H54 (cell line): ENCODE data around the gene PRR23C.
"Not testable (repeated sequence)": the region's sequence is repeated elsewhere in the genome, so short reads cannot be mapped to it uniquely, and the experiment has no call there.

ENCODE experiments used
- DNase-seq: peaks from one replicate; pipeline ENCODE4 v3.0.0; 2011; ENCODE audit warnings: low spot score, mixed read lengths; ENCODE audit not compliant: insufficient read length
- FAIRE-seq: peaks from 3 replicates; lab custom pipeline; 2011; peaks lifted over from hg19 to GRCh38; lab: Jason Lieb, UNC
- POLR2A ChIP-seq: IDR thresholded peaks from 2 replicates; pipeline ENCODE4 v1.6.1; 2011; ENCODE audit warnings: low read depth, mild to moderate bottlenecking, low read length

The PRR23C gene

DNA sequence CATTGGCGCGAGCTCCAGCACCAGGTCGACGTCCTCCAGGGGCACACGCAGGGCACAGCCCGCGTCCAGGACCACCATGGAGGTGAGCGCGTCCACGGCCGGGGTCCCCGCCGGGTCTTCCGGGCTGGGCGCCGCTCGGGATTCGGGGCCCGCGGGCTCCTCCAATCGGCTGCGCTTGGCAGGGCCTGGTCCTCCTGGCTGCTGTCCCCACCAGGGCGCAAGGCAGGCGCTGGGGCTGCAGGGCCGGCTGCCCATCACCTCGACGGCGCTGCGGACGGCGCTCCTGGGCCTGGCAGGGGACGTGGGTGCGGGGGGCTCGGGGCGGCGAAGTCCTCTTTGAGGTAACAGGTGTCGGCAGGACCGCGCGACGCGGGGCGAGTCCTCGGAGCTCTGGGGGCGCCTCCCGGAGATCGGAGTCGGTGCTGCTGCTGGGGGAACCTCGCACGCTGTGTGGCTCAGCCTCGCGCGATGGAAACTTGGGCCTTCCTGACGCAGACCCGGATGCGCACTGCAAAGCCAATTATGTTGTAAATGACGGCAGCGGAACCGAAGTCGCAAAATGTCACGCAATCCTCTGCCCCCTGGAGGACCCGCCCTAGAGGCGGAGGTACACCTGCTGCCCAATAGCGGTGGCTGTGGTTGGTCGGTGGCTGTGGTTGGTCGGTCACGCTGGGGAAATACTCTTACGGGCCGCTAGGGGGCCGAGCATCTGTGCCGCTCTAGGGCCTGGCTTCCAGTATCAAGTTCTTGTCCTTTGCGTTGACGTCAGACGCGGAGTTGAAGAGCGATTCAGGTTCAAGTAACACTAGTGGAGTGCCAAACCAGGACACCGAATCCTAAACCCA is at the start of gene PRR23C:
TSS of gene PRR23C (minus strand) at position 527 of the 845 bp plus-strand sequence. CDS start at position 255, 272 bp downstream.
- FAIRE-seq (no peak), DNase-seq (no peak)
- no peak for TF ChIP-seq POLR2A

DNA sequence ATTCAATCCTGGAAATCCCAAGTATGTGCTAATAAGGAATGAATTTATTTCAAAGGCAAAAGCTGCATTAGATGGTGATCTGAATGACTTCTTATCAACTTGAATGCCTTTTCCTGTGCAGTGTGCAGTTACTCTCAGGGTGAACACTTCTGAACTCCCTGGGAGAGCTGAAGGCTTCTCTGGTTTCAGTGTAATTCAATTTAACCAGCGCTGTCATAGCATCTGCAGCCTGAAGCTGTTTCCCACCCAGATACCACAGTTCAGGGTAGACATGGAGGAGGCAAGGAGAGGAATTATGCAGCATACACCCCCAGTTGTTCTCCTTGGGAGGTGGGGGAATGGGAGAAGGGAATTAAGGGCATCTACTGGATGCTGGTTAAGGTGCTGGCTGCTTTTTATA is 49.1 kb upstream of the PRR23C start:
- DNase-seq (no peak), FAIRE-seq (no peak)
- no peak for TF ChIP-seq POLR2A

DNA sequence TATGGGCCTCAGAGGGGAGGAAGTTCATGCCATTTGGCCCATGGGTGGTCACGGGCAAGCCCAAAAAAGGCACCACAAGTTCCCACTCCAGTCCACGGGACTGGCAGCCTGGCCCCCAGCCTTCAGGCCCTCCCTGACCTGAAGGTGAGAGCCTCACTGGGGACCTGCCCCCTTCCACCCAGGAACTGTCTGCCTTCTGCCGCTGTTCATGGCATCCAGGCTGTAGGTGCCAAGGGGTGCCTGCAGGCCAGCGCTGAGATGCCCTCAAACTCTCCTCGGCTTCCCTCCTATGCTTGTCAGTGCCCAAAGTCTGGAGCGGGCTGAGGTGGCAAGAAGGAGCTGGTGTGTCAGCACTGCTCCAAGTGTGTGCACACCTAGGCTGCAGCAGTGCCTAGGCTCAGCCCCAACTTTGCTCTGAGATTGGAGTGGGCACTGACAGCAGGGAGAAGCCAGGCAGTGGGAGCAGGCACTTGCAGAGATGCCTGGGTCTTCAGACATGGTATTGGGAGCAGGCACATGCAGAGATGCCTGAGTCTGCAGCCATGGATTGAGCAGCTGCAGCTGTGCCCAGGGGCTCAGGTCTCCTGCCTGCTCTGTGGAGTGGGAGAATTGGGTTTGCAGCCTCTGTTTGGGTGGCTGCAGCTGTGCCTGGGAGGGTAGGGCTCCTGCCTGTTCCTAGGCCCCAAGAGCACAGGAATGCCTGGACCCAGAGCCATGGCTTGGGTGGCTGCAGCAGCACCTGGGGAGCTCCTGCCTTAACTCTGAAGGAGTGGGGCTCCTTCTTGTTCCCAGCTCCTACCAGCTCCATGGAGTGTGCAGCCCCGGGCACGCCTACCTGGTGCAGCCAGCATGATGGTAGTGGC is 44.0 kb upstream of the PRR23C start:
- DNase-seq (no peak), FAIRE-seq (no peak)
- no peak for TF ChIP-seq POLR2A

DNA sequence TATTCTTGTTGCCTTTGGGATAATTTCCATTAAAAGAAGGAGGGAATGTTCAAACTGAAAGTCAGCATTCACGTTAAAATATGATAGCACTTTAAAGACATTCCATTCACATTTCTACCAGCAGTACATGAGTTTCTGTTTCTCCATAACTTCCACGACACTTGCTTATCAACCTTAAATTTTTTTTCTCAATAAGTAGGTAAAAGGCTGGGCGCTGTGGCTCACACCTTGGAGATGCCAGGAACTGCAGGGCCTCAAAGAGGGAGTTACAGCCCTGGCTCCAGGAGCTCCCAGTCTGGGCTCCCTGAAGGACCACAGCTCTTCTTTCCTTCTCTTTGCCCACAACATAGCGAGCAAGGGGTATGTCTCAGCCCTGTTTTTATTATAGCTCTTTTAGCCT is 42.9 kb upstream of the PRR23C start:
- no peak for FAIRE-seq
- DNase-seq = no peak
- TF ChIP-seq POLR2A = no peak

DNA sequence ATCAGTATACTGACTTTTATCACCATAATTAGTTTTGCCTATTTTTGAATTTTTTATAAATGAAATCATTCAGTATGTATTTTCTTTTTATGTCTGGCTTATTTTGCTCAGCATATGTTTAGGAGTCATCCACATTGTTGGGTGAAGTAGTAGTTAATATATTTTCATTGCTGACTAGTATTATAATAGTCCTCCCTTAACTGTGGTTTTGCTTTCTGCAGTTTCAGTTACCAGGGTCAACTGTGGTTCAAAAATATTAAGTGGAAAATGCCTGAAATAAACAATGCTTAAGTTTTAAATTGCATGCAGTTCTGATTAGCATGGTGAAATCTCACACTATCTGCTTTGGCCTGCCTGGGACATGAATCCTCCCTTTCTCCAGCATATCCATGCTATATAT is 39.5 kb upstream of the PRR23C start:
- DNase-seq = no peak
- no peak for TF ChIP-seq POLR2A
- no peak for FAIRE-seq

GRCh38 chr3:139074565-139075115 is 29.9 kb upstream of the PRR23C start:
- no peak for FAIRE-seq
- no peak for DNase-seq
- TF ChIP-seq POLR2A = no peak

DNA sequence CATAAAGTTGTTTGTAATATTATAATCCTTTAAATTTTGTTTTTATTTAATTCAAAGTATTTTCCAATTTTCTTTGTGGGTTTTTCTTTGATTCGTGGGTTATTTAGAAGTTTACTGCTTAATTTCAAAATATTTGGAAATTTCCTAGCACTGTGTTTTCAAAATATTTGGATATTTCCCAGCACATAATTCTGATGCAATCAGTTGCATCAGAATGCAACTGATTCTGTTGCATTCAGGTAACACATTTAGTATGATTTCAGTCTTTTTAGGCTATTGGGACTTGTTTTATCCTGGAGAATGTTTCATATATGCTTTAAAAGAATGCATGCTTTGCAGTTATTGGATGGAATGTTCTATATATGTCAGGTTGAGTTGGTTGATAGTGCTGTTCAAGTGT is 18.2 kb upstream of the PRR23C start:
- no peak for TF ChIP-seq POLR2A
- FAIRE-seq = no peak
- no peak for DNase-seq

DNA sequence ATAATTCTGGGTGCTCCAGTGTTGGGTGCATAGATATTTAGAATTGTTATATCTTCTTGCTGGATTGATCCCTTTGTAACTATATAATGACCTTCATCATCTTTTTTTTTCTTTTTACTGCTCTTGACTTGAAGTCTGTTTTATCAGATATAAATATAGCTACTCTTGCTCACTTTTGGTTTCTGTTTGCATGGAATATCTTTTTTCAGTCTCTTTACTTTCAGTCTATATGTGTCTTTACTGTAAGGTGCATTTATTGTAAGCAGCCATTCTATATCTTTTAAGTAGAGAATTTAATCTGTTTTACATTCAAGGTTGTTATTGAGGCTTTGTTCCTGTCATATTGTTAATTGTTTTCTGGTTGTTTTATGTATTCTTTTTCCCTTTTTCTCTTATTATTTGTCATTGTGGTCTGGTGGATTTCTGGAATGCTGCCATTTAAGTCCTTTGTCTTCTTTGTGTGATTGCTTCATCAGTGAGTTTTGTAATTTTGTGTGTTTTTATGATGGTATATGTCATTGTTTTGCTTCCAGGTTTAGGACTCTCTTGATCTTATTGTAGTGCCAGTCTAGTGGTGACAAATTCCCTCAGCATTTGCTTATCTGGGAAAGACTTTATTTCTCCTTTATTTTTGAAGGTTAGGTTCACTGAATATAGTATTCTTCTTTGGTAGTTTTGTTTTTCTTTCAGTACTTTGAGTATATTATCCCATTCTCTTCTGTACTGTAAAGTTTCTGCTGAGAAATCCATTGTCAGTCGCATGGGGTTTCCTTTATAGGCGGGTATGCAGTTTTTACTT is 8.3 kb upstream of the PRR23C start:
- no peak for FAIRE-seq
- DNase-seq = no peak
- TF ChIP-seq POLR2A = no peak

- no peak for TF ChIP-seq POLR2A
- FAIRE-seq (no peak), DNase-seq (no peak)
Measured at GRCh38 chr3:139043554-139044365, 932 bp downstream of the PRR23C start.

DNA sequence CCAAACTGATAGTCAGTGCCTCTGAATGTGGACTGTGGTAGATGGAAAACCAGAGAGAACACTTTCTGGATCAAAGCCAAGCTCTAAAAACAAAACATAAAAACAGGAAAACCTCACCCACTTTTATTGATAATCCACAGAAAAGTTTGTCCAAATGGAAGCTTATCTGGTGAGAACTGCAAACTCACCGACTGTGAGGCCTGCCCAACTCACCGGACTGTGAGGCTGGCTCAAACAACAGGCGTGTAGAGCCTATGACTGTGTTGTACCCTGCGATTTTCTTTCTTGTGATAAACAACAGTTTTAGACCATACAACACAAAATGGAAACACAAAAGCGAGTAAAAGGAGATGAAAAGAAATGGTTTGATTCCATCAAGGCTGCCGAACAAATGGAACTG is 7.2 kb downstream of the PRR23C start:
- FAIRE-seq = no peak
- TF ChIP-seq POLR2A = no peak
- no peak for DNase-seq

GRCh38 chr3:139032326-139033002 is 12.2 kb downstream of the PRR23C start:
- DNase-seq = no peak
- no peak for FAIRE-seq
- TF ChIP-seq POLR2A = no peak

DNA sequence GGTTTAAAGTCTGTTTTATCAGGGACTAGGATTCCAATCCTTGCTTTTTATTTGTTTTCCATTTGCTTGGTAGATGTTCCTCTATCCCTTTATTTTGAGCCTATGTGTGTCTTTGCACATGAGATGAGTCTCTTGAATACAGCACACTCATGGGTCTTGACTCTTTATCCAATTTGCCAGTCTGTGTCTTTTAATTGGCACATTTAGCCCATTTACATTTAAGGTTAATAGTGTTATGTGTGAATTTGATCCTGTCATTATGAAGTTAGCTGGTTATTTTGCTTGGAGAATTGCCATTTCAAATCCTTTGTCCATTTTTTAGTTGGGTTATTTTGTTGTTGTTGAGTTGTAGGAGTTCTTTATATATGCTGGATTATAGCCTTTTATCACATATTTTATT is 14.1 kb downstream of the PRR23C start:
- not testable (repeated sequence) for DNase-seq, FAIRE-seq
